Measurements from ENCODE around the gene SF3B6. TPM values are rescaled to one million over a fixed set of nuclear protein-coding genes. Genes with fewer than 3 reads are reported as not detected.

SF3B6 gene
- total RNA-seq, 1 experiment from 2014 or later = 184 TPM

DNA sequence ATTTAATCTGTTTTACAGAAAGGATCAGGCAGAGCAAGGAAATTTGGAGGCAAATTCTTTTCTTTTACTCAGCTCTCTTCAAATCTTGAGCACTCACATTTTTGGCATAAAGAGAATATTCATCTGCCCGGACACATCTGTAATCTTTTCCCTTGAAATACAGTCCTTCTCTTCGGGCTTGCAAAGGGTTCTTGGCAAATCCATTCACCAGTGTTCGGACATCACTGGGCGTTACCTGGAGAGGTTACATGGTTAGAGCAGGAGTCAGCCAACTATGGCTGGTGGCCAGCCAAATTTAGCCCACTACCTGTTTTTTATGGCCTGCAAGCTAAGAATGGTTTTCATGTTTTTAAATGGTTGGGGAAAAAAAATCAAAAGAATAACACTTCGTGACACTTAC lies 44.9 kb upstream of the SF3B6 start:
- H3K4me3 Mint-ChIP-seq (ENCODE audit: unreplicated experiment) = no peak overlapping the region
- H3K4me1 Mint-ChIP-seq (ENCODE audit: low read depth, unreplicated experiment) = peaks cover 23% of the 10 kb centered on the region
- H3K27ac Mint-ChIP-seq (ENCODE audit: unreplicated experiment) = no peak overlapping the region
- intact Hi-C loops (cut with micrococcal nuclease; ENCODE audit: unreplicated experiment) = no loop called here
- no peaks in the 10 kb centered on the region for H3K27me3 Mint-ChIP-seq (ENCODE audit: insufficient read depth, unreplicated experiment)
- no peaks in the 10 kb centered on the region for H3K36me3 Mint-ChIP-seq (ENCODE audit: insufficient read depth, unreplicated experiment)
- ChIA-PET CTCF (interaction anchor here (0.9 kb wide), 1 partner anchor 37 kb away, joined by 3 read pairs; the partner anchor contains the start of gene TP53I3), POLR2A (no interaction called here)
- Histone ChIP-seq H3K4me1 (no peaks in the 10 kb centered on the region), H3K27me3 (replicated peaks; ENCODE audit: control insufficient read depth, insufficient read depth, low read length) (no peaks in the 10 kb centered on the region), H3K36me3 (ENCODE audit: control insufficient read depth, insufficient read depth, low read length) (no peaks in the 10 kb centered on the region), H3K4me3 (ENCODE audit: low read depth, low read length) (no peak overlapping the region), H3K9me3 (no peaks in the 10 kb centered on the region)
- no peak for DNase-seq
- TF ChIP-seq, protein P1, sequence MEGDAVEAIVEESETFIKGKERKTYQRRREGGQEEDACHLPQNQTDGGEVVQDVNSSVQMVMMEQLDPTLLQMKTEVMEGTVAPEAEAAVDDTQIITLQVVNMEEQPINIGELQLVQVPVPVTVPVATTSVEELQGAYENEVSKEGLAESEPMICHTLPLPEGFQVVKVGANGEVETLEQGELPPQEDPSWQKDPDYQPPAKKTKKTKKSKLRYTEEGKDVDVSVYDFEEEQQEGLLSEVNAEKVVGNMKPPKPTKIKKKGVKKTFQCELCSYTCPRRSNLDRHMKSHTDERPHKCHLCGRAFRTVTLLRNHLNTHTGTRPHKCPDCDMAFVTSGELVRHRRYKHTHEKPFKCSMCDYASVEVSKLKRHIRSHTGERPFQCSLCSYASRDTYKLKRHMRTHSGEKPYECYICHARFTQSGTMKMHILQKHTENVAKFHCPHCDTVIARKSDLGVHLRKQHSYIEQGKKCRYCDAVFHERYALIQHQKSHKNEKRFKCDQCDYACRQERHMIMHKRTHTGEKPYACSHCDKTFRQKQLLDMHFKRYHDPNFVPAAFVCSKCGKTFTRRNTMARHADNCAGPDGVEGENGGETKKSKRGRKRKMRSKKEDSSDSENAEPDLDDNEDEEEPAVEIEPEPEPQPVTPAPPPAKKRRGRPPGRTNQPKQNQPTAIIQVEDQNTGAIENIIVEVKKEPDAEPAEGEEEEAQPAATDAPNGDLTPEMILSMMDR (IDR thresholded peaks at IDR 0.05; ENCODE audit: insufficient read depth in 1 of 2, low read depth in 1 of 2, low read length in 1 of 2, severe bottlenecking in 1 of 2, unreplicated experiment in 1 of 2) = no peak
- H3K9me3 Mint-ChIP-seq (ENCODE audit: unreplicated experiment) = no peaks in the 10 kb centered on the region
- no TSS peak for BruUV-seq (replicated peaks)

DNA sequence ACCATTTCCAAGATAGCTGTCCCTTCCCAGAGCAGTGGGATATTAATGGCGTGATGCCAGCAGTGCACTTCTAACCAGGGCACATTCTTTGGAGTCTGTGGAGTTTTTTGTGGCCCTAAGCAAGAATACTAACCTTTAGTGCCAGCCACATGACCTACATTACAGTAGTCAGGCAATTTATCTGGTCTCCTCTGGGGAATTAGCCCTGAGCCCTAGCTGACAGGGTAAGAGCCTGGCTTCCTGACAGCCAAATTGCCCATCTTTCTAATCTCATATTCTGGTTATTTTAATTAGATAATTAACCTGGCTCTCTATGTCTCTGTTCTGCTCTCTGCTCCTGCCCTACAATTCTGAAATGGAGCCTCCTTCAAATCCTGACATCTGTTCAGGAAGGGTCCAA lies 41.8 kb upstream of the SF3B6 start:
- POLR2A ChIA-PET = no interaction called here
- Mint-ChIP-seq H3K9me3 (ENCODE audit: unreplicated experiment) (no peaks in the 10 kb centered on the region), H3K27me3 (ENCODE audit: insufficient read depth, unreplicated experiment) (no peaks in the 10 kb centered on the region), H3K4me3 (ENCODE audit: unreplicated experiment) (no peak overlapping the region), H3K4me1 (ENCODE audit: low read depth, unreplicated experiment) (peaks cover 9% of the 10 kb centered on the region), H3K36me3 (ENCODE audit: insufficient read depth, unreplicated experiment) (no peaks in the 10 kb centered on the region), H3K27ac (ENCODE audit: unreplicated experiment) (no peak overlapping the region)
- Histone ChIP-seq H3K4me1 (peaks cover 10% of the 10 kb centered on the region), H3K9me3 (no peaks in the 10 kb centered on the region), H3K27me3 (replicated peaks; ENCODE audit: control insufficient read depth, insufficient read depth, low read length) (no peaks in the 10 kb centered on the region), H3K36me3 (ENCODE audit: control insufficient read depth, insufficient read depth, low read length) (no peaks in the 10 kb centered on the region), H3K4me3 (ENCODE audit: low read depth, low read length) (no peak overlapping the region)
- TF ChIP-seq, protein P1 (IDR thresholded peaks at IDR 0.05; ENCODE audit: insufficient read depth in 1 of 2, low read depth in 1 of 2, low read length in 1 of 2, severe bottlenecking in 1 of 2, unreplicated experiment in 1 of 2) = no peak
- BruUV-seq (replicated peaks) = no TSS peak
- DNase-seq = no peak
- intact Hi-C loops (cut with micrococcal nuclease; ENCODE audit: unreplicated experiment) = no loop called here
- CTCF ChIA-PET = no interaction called here

DNA sequence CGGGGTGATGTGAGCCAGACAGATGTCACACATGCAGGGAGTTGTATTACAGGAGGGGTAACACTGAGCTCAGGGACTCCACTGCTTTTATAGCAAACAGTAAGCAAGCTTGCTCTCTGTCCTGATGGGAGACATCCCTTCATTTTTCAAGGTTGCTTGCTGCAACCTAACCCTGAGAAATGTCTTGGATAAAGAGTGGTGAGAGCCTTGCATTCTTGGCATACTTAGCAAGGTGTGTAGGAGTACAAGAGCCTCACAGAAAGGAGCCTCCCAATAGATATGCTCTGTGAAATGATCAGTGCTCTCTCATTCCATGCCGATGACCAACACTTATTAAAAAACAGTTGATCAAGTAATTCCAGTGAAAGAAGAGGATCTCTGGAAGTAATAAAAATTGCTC lies 38.9 kb upstream of the SF3B6 start:
- CTCF ChIA-PET = interaction anchor here (1.1 kb wide), 1 partner anchor 31 kb away, joined by 3 read pairs; the partner anchor contains the start of gene TP53I3
- BruUV-seq (replicated peaks) = no TSS peak
- Mint-ChIP-seq H3K36me3 (ENCODE audit: insufficient read depth, unreplicated experiment) (no peaks in the 10 kb centered on the region), H3K4me1 (ENCODE audit: low read depth, unreplicated experiment) (peaks cover 24% of the 10 kb centered on the region), H3K4me3 (ENCODE audit: unreplicated experiment) (no peak overlapping the region), H3K9me3 (ENCODE audit: unreplicated experiment) (no peaks in the 10 kb centered on the region), H3K27me3 (ENCODE audit: insufficient read depth, unreplicated experiment) (no peaks in the 10 kb centered on the region), H3K27ac (ENCODE audit: unreplicated experiment) (no peak overlapping the region)
- Histone ChIP-seq H3K36me3 (ENCODE audit: control insufficient read depth, insufficient read depth, low read length) (no peaks in the 10 kb centered on the region), H3K27me3 (replicated peaks; ENCODE audit: control insufficient read depth, insufficient read depth, low read length) (no peaks in the 10 kb centered on the region), H3K4me3 (ENCODE audit: low read depth, low read length) (no peak overlapping the region), H3K9me3 (no peaks in the 10 kb centered on the region), H3K4me1 (peaks cover 18% of the 10 kb centered on the region)
- peak in 1 of 2 experiments; percentile 27 for DNase-seq
- intact Hi-C loops (cut with micrococcal nuclease; ENCODE audit: unreplicated experiment) = no loop called here
- TF ChIP-seq, protein P1 (IDR thresholded peaks at IDR 0.05; ENCODE audit: insufficient read depth in 1 of 2, low read depth in 1 of 2, low read length in 1 of 2, severe bottlenecking in 1 of 2, unreplicated experiment in 1 of 2) = no peak
- POLR2A ChIA-PET = interaction anchor here (0.6 kb wide), 1 partner anchor 31 kb away, joined by 3 read pairs; the partner anchor contains the start of gene TP53I3
